DMS79 treated with DMSO at 0.1 percent for 48 hours (cell line): ENCODE data around the gene SARS1.

Experiments
- DNase-seq: peaks from one replicate; lab custom pipeline; 2025; lab: John Stamatoyannopoulos, UW

SARS1 gene

DNA sequence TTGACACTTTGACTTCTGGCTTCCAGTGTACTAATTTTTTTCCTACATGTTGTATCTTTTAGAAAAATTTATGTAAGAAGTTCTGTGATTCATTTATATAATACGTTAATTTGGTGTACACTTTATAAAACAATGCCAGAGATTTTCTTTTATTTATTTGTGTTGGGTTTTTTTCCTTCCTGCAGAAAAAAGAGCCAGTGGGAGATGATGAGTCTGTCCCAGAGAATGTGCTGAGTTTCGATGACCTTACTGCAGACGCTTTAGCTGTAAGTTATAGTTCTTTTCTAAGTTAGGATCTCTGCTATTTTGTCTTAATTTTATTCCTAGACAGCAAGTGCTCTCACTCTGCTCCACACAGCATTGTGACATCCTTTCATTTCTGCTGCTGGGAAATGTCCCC is 14.4 kb downstream of the SARS1 start:
- no peak for DNase-seq

DNA sequence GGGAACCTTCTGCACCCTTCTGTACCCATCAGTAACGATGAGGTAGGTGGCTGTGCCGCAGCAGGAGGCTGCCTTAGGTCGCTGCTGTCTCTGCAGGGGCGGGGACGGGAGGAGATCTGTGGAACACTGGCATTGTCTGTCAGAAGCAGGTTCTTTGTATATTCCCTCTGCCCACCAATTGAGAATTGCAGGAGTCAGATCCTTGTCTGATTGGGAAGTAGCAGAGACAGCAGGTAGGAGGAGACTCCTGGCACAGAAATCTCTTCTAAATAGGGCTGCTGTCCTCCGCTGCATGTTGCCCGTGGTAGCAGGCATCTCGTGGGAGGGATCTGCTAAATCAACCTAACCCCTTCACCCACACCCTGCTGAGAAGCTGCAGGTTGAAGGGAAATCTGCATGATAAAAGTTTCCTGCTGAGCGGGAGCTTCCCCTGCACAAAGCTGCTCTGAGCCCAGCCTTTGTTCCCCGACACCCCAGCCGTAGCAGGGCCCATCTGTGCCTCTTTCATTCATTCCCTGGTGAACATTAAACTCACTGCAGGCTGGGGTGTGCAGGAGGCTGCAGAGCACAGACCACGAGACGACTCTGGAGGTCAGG is 15.9 kb downstream of the SARS1 start:
- DNase-seq = no peak

DNA sequence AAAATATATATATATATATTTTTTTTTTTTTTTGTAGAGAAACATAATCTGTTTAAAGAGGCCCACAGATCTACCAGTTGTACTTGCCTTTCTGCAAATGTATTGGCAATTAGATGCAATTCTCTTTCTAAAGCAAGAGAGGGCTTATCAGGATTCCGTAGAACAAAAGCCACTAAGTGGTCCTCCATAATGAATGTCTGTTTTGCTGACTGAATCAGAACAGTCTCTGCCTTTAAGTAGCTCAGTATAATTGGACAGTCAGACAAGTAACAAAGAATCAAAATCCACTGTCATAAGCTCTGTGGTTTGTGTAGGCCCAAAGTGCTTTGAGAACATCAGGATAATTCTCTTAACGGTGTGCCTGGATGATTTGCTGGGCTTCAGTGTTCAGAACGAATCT is 17.3 kb downstream of the SARS1 start:
- DNase-seq = no peak

- DNase-seq = no peak
These were observed 21.4 kb downstream of the SARS1 start for GRCh38 chr1:109235137-109235536.

DNA sequence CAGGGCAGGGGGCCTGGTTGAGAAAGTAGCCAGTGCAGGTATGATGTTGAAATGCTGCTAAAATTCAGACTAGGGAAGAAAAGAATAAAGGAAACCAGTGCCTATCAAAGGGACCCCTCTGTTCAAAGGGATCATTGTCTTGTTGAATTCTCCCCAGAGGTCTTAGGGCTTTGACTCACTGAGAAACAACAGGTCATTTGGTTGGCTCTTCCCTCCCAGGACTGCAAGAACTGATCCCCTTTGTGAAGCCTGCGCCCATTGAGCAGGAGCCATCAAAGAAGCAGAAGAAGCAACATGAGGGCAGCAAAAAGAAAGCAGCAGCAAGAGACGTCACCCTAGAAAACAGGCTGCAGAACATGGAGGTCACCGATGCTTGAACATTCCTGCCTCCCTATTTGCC is 23.8 kb downstream of the SARS1 start:
- DNase-seq = no peak

DNA sequence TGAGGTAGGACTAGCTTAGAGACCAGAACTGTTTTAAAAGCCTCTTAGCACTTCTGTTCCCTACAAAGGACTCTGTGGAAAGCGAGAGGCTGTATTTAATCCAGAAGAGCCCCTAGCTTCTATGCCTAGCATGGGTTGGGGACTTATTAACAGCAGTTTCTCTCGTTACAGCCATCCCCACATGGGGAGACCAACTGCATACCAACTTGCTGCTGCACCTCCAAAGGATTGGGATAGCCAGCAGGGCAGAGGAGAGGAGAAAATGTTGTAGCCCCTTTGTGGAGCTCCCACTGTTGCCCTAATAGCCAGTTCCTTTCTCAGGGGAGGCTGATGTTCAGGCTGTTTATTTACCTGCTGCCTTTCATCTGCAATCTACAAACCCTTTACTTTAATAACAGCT is 24.7 kb downstream of the SARS1 start:
- DNase-seq = no peak

DNA sequence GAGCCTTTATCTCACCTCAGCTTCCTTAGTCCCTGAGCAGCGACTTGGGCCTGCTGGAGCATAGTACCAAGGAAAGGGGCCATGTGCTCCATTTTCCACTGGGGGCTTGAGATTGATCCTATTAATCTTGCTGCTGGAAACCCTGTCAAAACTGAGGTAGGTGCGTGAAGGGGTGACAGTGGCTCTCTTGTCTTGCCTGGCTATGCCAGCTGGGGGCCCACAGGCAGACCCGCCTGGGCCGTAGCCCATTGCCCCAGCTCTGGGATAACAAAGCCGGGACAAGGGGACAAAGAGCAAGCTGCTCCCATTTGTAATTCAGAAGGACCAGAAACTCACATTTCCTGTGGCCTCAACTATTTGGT is 25.3 kb downstream of the SARS1 start:
- DNase-seq = no peak

GRCh38 chr1:109239409-109240068 is 25.8 kb downstream of the SARS1 start:
- DNase-seq = no peak

DNA sequence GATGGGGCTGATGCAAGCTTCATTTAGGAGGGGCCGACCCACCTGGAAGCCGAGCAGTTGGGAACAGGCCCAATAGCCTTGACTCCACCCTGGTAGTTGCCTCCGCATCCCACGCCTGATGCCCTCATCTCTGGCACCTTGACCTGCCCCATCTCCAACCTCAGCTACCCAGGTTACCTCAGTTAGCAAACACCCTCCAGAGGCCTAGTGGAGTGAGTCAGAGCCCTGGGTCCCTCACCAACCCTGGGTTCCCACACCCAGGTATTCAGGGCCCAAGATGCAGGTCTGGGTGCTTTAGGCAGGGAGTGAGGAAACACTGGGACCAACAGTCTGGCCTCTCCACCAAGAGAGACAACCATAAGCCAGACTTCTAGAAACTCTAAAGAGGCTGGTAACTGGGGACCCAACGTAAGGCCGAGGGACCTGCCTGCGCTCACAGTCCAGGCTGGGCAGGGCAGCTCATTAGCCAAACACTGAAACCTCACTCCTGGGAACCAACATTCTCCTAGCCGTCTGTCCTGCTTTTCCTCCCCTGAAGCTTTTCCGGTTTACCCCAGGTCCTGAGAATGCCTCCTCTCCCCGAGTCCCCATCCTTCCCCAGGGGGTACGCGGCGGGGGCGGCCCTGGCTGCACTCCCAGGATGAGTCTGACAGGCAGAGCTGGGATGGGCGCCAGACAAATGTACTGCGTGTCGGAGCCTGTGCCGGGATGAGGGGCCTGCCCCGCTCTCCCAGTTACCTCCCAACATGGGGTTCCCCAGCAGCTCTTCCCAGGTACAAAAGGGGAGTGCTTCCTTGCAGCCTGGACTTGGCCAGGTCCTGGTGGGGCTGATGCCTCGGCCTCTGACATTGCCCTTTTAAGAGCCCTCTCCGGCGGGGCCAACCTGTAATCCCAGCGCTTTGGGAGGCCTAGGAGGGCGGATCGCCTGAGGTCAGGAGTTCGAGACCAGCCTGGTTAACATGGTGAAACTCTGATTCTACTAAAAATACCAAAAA is 26.7 kb downstream of the SARS1 start:
- DNase-seq = no peak

GRCh38 chr1:109241344-109241743 is 27.6 kb downstream of the SARS1 start:
- no peak for DNase-seq

DNA sequence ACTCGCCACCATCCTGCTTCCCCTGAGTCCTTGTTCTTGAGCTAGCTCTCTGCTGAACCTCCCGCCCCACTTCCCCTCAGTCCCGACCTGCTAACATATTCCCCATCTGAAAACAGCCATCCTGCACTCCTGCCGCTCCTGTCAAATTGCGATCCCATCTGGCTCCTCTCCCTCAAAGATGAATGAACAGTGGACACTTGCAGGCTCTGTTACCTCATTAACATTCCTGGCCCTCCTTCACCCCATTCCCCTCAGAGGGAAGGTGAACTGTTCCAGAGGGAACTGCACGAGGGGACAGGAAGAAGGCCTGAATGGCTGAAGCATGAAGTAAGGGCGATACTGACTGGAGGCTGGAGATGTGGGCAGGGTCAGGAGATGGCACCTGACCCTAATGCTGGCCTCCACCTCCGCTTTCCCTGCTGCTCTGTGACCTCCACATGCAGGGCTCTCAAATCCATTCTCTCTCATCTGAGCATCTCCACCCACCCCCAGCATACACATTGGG is 28.2 kb downstream of the SARS1 start:
- no peak for DNase-seq

- DNase-seq = no peak
These were observed 28.7 kb downstream of the SARS1 start for GRCh38 chr1:109242387-109242786.

- no peak for DNase-seq
These were observed 29.5 kb downstream of the SARS1 start for GRCh38 chr1:109243221-109243620.

DNA sequence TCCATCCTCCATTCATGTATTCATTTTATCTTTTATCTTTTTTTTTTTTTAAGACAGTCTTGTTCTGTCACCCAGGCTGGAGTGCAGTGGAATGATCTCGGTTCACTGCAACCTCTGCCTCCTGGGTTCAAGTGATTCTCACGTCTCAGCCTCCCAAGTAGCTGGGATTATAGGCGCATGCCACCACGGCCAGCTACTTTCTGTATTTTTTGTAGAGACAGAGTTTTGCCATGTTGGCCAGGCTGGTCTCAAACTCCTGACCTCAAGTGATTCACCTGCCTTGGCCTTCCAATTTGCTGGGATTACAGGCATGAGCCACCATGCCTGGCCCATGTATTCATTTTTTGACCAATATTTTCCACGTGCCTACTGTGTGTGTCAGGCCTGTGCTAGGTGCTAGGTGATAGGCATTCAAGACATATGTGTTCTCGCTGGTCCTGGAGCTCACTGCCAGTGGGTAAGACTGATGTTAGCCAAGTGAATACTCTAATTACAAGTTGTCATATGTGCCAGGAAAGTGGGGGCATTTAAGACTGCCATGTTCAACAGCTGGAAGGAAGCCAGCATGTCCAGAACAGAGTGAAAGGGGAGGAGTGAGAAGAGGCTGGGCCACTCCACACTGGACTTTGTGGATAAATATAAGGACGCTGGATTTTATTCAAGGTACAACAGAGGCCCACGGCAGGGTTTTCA is 30.3 kb downstream of the SARS1 start:
- no peak for DNase-seq

DNA sequence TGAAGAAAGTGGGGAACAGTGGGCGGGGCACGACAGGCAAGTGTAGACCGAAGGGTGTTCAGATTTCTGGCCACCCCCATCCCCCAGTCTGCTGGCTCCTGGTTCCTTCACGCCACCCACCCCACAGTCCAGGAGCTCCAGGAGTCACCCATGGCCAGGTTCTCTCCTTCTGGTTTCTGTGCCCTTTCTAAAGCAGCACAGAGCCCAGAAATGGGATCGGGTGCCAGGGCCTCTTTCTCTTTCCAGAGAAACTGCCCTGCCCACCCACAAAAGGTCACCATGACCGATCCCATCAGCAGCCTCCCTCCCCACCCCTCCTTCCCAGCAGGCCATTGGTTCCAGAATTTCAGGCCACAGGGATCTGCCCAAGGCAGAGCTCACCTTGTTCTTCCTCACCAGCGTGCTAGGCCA is 32.4 kb downstream of the SARS1 start:
- no peak for DNase-seq

DNA sequence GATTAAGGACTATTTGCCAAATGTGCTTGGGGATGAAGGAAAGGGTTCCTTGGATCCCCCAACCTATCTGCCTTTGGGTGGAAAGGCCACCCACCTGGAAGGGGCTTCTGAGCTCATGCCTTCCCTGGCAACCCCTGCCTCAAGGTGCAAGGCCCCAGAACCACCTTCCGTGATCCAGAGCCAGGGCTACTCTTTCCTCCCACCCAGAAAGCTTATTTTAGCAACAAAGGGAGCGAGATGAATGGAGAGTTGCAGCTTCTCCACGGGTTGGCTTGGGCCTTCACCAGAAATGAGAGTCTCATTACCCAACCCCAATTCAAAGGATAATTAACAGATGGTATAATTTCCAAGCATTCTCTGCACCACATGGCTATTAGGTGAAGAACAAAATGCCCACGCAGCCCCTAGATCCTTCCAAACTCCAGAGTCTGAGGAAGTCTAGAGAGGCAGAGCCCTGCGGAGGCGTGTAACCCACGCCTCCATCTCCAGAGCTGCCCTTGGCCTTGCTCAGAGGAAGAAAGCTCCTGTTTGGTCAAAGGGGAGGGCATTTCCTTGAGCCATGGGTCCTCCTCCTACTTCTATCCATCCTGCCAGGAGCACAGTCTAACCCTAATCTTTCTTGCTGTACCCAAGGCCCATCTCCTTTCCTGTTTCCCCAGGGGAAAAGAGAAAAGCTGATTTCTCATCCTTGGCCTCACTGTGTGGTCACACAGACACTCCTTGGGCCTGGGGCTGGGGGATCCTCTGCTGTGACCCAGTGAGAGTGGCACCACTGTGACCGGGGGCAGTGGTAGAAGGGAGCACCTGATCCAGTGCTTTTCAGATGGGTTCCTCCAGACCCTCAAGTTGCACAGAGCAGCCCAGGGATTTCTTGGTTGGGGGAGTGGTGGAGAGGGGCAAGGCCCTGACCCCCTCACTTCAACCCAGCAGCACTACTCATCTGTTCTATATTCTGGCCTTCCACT is 34.0 kb downstream of the SARS1 start:
- DNase-seq = no peak

DNA sequence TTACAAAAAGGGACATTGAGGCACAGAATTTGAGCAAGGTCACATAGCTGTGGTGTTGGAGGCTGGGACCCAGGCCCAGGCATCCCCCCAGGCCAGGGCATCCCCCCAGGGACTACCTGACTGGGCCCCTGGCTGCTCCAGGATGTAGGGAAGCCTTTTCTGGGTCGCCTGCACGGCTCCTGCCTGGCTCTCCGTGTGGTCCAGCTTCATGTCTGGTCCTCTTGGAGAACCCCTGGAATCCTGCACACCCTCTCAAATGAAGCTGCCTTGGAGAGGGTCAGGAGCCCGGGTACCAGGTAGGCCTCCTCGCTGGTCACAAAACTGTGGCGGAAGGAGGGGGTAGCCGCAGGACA is 34.7 kb downstream of the SARS1 start:
- DNase-seq = no peak

DNA sequence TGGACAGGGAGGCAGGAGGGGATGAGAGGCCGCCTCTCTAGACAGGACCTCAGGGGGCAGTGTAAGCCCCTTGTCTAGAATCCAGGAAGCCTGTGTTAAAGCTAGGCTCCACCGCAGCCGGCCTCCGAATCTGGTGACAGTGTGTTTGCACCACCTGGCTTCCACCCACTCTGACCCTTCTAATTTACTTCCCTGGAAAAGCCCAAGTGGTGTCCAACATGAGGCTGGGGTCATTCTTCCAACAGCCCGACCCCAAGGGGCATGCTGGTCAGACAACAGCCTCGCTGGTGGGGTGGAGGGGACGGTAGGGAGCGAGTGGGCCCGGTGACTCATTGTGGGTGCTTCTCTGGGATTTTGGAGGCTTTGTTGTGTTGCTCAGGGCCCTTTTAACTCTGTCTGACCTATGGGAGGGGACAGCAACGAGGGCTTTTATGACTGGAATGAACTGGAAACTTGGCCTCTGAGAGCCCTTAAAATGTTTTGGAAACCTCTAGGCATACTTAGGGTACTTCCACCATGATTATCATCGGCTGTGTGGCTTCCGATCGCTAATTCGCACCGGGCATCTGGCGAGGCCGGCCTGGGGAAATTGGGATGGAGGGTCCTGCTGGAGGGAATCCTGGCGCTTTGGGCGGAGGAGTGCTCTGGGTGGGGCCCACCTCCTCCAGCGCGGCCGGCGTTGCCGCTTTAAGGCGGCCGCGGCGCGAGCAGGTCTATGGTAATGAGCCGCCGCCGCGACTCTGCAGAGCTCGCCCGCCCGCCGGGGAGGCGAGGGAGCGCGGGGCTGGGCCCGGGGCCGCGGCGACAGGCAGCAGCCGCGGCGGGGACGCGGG is 35.3 kb downstream of the SARS1 start, which contains the start of gene CELSR2:
CELSR2 (plus strand) TSS at position 743 of the 833 bp plus-strand sequence. CDS start 541 bp downstream, outside the sequence.
- DNase-seq = peak; percentile 45

DNA sequence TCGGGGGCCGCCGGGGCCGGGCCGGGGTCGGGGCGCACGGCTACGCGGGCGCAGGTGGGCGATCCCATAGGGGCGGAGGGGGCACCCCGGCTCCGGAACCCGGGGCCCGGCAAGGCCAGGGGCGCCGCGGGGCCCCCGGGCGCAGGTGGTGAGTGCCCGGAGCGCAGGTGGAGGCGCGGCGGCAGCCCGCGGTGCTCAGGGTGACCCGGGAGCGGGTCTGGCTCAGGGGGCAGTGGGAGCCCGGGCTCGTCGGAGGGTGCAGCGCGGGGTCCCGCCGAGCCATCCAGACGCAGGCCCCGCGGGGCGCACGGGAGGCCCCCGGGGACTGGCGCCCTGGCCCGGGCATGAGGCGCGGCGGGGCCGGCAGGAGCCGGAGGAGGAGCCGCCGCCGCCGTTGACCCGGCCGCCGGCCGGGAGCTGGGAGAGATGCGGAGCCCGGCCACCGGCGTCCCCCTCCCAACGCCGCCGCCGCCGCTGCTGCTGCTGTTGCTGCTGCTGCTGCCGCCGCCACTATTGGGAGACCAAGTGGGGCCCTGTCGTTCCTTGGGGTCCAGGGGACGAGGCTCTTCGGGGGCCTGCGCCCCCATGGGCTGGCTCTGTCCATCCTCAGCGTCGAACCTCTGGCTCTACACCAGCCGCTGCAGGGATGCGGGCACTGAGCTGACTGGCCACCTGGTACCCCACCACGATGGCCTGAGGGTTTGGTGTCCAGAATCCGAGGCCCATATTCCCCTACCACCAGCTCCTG is 36.1 kb downstream of the SARS1 start:
- DNase-seq = no peak
